Activated CD4-positive, alpha-beta T cell treated with anti-CD3 and anti-CD28 coated beads for 24 hours (primary cell): Measurements from ENCODE around the gene SLC26A1.
"Not testable (repeated sequence)": the region's sequence is repeated elsewhere in the genome, so short reads cannot be mapped to it uniquely, and the experiment has no call there.

Experiments
- DNase-seq, 2 donors: peaks; one replicate each; pipeline ENCODE4 v3.0.0-alpha.2; 2020; ENCODE audit warnings: low read depth in 2 of 2

SLC26A1 gene

GRCh38 chr4:954211-955020, 38.8 kb downstream of the SLC26A1 start:
- DNase-seq = no peak

- no peak for DNase-seq
These were observed 39.7 kb downstream of the SLC26A1 start for GRCh38 chr4:953574-953915.

- no peak for DNase-seq
These were observed 40.2 kb downstream of the SLC26A1 start for GRCh38 chr4:952881-953573.

GRCh38 chr4:951594-952468, 41.4 kb downstream of the SLC26A1 start:
- no peak for DNase-seq

GRCh38 chr4:951186-951585, 42.0 kb downstream of the SLC26A1 start:
- DNase-seq = no peak

- no peak for DNase-seq
These were observed 42.8 kb downstream of the SLC26A1 start for GRCh38 chr4:950136-951020.

GRCh38 chr4:949656-950055, 43.5 kb downstream of the SLC26A1 start:
- DNase-seq = no peak

- DNase-seq = no peak
These were observed 44.3 kb downstream of the SLC26A1 start for GRCh38 chr4:948936-949300.

- DNase-seq = no peak
These were observed 44.9 kb downstream of the SLC26A1 start for GRCh38 chr4:948101-948935.

GRCh38 chr4:947491-947971, 45.7 kb downstream of the SLC26A1 start:
- DNase-seq = no peak

GRCh38 chr4:946517-947471, 46.4 kb downstream of the SLC26A1 start:
- no peak for DNase-seq

- no peak for DNase-seq
These were observed 47.1 kb downstream of the SLC26A1 start for GRCh38 chr4:946103-946450.

GRCh38 chr4:945274-946102, 47.7 kb downstream of the SLC26A1 start:
- DNase-seq = no peak

GRCh38 chr4:939508-939907, 53.7 kb downstream of the SLC26A1 start:
- not testable (repeated sequence) for DNase-seq
